Measurements from ENCODE around the gene ZNF550.
"Not testable (repeated sequence)": the region's sequence is repeated elsewhere in the genome, so short reads cannot be mapped to it uniquely, and the experiment has no call there.

Gene ZNF550

GRCh38 chr19:57527136-57527881 is 32.4 kb downstream of the ZNF550 start, which contains the start of gene ZNF549:
Gene ZNF549 (plus strand): TSS chr19:57527356. CDS start chr19:57527574, 218 bp downstream.
- DNase-seq (ENCODE audit: low read depth) = peak; percentile 63

- DNase-seq (ENCODE audit: low read depth) = not testable (repeated sequence)
These were observed 41.6 kb downstream of the ZNF550 start for GRCh38 chr19:57518021-57518420.

GRCh38 chr19:57515255-57515654 is 44.4 kb downstream of the ZNF550 start:
- DNase-seq (ENCODE audit: low read depth) = no peak

- DNase-seq (ENCODE audit: low read depth) = no peak
These were observed 46.8 kb downstream of the ZNF550 start for GRCh38 chr19:57512845-57513244.

GRCh38 chr19:57511484-57511883 is 48.2 kb downstream of the ZNF550 start:
- no peak for DNase-seq (ENCODE audit: low read depth)

GRCh38 chr19:57506163-57506562 is 53.5 kb downstream of the ZNF550 start:
- DNase-seq (ENCODE audit: low read depth) = no peak

GRCh38 chr19:57500400-57500799 is 59.3 kb downstream of the ZNF550 start:
- not testable (repeated sequence) for DNase-seq (ENCODE audit: low read depth)

- DNase-seq (ENCODE audit: low read depth) = peak; percentile 78
These were observed 59.8 kb downstream of the ZNF550 start, which contains the start of gene ZNF773 for GRCh38 chr19:57499680-57500395. Gene ZNF773 (plus strand): TSS chr19:57499938. CDS start chr19:57500081, 143 bp downstream.

- not testable (repeated sequence) for DNase-seq (ENCODE audit: low read depth)
These were observed 60.4 kb downstream of the ZNF550 start for GRCh38 chr19:57499332-57499679.

GRCh38 chr19:57488299-57488644 is 71.4 kb downstream of the ZNF550 start:
- DNase-seq (ENCODE audit: low read depth) = not testable (repeated sequence)

GRCh38 chr19:57487477-57488298 is 72.0 kb downstream of the ZNF550 start, which contains the start of gene ZNF419:
Gene ZNF419 (plus strand): TSS chr19:57487750. CDS start chr19:57487951, 201 bp downstream.
- DNase-seq (ENCODE audit: low read depth) = peak; percentile 36
